HG03469 (cell line): ENCODE data around the gene GGA2.

ENCODE experiments used
- ATAC-seq: cut with Tn5 transposase; IDR thresholded peaks from one replicate; pipeline ENCODE4 v1.9.1; 2021; ENCODE audit warnings: mild to moderate bottlenecking, moderate library complexity, moderate number of reproducible peaks; ENCODE audit not compliant: unreplicated experiment

The GGA2 gene

GRCh38 chr16:23428351-23428750, 81.9 kb downstream of the GGA2 start:
- ATAC-seq = no peak

GRCh38 chr16:23424292-23424958, 85.9 kb downstream of the GGA2 start:
- no peak for ATAC-seq

- no peak for ATAC-seq
Measured at GRCh38 chr16:23423496-23424049, 86.7 kb downstream of the GGA2 start.

GRCh38 chr16:23420011-23420410, 90.3 kb downstream of the GGA2 start:
- no peak for ATAC-seq

GRCh38 chr16:23416816-23417215, 93.5 kb downstream of the GGA2 start:
- no peak for ATAC-seq

GRCh38 chr16:23414731-23415130, 95.6 kb downstream of the GGA2 start:
- ATAC-seq = no peak
